ENCODE data around the gene GARIN5A.

DNA sequence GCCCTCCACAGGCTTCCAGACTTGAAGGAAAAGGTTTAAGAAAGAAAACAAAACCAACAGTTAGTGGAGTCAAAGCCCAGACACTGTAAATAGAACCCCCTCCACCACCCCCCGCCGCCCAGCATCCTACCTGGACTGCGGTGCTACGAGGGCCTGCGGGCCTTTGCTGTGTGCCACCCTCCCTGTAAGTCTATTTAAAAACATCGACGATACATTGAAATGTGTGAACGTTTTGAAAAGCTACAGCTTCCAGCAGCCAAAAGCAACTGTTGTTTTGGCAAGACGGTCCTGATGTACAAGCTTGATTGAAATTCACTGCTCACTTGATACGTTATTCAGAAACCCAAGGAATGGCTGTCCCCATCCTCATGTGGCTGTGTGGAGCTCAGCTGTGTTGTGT lies 6.3 kb upstream of the GARIN5A start:
- TF ChIP-seq, protein P1, sequence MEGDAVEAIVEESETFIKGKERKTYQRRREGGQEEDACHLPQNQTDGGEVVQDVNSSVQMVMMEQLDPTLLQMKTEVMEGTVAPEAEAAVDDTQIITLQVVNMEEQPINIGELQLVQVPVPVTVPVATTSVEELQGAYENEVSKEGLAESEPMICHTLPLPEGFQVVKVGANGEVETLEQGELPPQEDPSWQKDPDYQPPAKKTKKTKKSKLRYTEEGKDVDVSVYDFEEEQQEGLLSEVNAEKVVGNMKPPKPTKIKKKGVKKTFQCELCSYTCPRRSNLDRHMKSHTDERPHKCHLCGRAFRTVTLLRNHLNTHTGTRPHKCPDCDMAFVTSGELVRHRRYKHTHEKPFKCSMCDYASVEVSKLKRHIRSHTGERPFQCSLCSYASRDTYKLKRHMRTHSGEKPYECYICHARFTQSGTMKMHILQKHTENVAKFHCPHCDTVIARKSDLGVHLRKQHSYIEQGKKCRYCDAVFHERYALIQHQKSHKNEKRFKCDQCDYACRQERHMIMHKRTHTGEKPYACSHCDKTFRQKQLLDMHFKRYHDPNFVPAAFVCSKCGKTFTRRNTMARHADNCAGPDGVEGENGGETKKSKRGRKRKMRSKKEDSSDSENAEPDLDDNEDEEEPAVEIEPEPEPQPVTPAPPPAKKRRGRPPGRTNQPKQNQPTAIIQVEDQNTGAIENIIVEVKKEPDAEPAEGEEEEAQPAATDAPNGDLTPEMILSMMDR (IDR thresholded peaks at IDR 0.05) = no peak
- no peak for TF ChIP-seq POLR2A (IDR thresholded peaks at IDR 0.05)

Measured in adrenal gland (tissue), 5 donors.